Erythroblast (primary cell): ENCODE results near the gene TPST1.

ENCODE experiments used
- GATA1 ChIP-seq: IDR thresholded peaks from 2 replicates; pipeline ENCODE4 v1.6.1; 2011; ENCODE audit warnings: low read depth, mild to moderate bottlenecking, control low read depth, low read length, moderate library complexity
- POLR2A ChIP-seq: IDR thresholded peaks from 2 replicates; pipeline ENCODE4 v1.6.1; 2011; ENCODE audit warnings: mild to moderate bottlenecking, low read length

DNA sequence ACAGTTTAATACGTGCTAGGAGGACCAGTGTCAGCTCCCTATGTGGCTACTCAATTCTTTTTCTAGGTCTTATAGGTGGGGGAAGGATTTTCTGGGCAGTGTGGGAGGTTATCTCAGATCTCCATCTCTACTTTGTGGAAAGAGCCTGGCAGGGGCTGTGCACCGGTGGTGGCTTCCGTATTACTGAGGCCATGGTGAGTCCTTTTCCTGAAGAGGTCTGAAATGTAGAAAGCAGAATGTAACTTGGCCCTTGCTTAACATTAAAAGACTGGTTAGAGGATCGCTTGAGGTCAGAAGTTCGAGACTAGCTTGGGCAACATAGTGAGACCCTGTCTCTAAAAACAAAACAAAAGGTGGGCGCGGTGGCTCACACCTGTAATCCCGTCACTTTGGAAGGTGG lies 2.7 kb upstream of the TPST1 start:
- TF ChIP-seq POLR2A = no peak
- TF ChIP-seq GATA1 = no peak
